H9 (cell line): ENCODE data around the gene NOS3. TPM values are rescaled to one million over a fixed set of nuclear protein-coding genes. Genes with fewer than 3 reads are reported as not detected.
"Not testable (repeated sequence)": the region's sequence is repeated elsewhere in the genome, so short reads cannot be mapped to it uniquely, and the experiment has no call there.

Experiments
- DNase-seq: peaks from one replicate; pipeline ENCODE4 v3.0.0-alpha.2; 2017
- H2AFZ ChIP-seq: one replicate; pipeline ENCODE4 v1.6.1; 2013; ENCODE audit warnings: mild to moderate bottlenecking, low read length, control low read depth, moderate library complexity
- H2AK5ac ChIP-seq: 2 replicates; pipeline ENCODE4 v1.6.1; 2013; ENCODE audit warnings: low read length, control low read depth, mixed read lengths; ENCODE audit not compliant: insufficient read length
- H2BK120ac ChIP-seq: one replicate; pipeline ENCODE4 v1.6.1; 2013; ENCODE audit warnings: low read depth, mild to moderate bottlenecking, low read length, control low read depth, inconsistent platforms; ENCODE audit not compliant: poor library complexity, severe bottlenecking
- H2BK12ac ChIP-seq: 2 replicates; pipeline ENCODE4 v1.6.1; 2013; ENCODE audit warnings: low read length, control low read depth, mixed read lengths, low read depth; ENCODE audit not compliant: insufficient read length
- H2BK15ac ChIP-seq: 2 replicates; pipeline ENCODE4 v1.6.1; 2013; ENCODE audit warnings: low read depth, low read length, control low read depth
- H2BK20ac ChIP-seq: one replicate; pipeline ENCODE4 v1.6.1; 2013; ENCODE audit warnings: low read depth, mild to moderate bottlenecking, low read length, control low read depth, inconsistent platforms; ENCODE audit not compliant: poor library complexity, severe bottlenecking
- H2BK5ac ChIP-seq: 2 replicates; pipeline ENCODE4 v1.6.1; 2013; ENCODE audit warnings: low read length, control low read depth, mixed read lengths; ENCODE audit not compliant: insufficient read length
- H3K14ac ChIP-seq: 2 replicates; pipeline ENCODE4 v1.6.1; 2013; ENCODE audit warnings: low read length, control low read depth; ENCODE audit not compliant: insufficient read depth
- H3K18ac ChIP-seq: 2 replicates; pipeline ENCODE4 v1.6.1; 2013; ENCODE audit warnings: low read depth, mild to moderate bottlenecking, mixed read lengths, low read length, control low read depth; ENCODE audit not compliant: insufficient read length
- H3K23ac ChIP-seq: 2 replicates; pipeline ENCODE4 v1.6.1; 2013; ENCODE audit warnings: low read length, control low read depth, mixed read lengths, low read depth; ENCODE audit not compliant: insufficient read length
- H3K23me2 ChIP-seq: 2 replicates; pipeline ENCODE4 v1.6.1; 2013; ENCODE audit warnings: low read depth, mild to moderate bottlenecking, mixed read lengths, low read length, control low read depth; ENCODE audit not compliant: insufficient read length, poor library complexity, severe bottlenecking
- H3K27ac ChIP-seq: 2 replicates; pipeline ENCODE4 v1.5.1; 2013; ENCODE audit warnings: low read length, control low read depth, mixed read lengths, low read depth; ENCODE audit not compliant: insufficient read length
- H3K27me3 ChIP-seq: 2 replicates; pipeline ENCODE4 v1.6.1; 2013; ENCODE audit warnings: low read length, control low read depth, inconsistent platforms; ENCODE audit not compliant: insufficient read depth
- H3K4ac ChIP-seq: 2 replicates; pipeline ENCODE4 v1.6.1; 2013; ENCODE audit warnings: low read depth, mild to moderate bottlenecking, control low read depth, inconsistent platforms, low read length, moderate library complexity
- H3K4me1 ChIP-seq: 2 replicates; pipeline ENCODE4 v1.6.1; 2013; ENCODE audit warnings: low read length, control low read depth, inconsistent platforms; ENCODE audit not compliant: insufficient read depth
- H3K4me2 ChIP-seq: 2 replicates; pipeline ENCODE4 v1.6.1; 2013; ENCODE audit warnings: low read length, control low read depth, mixed read lengths; ENCODE audit not compliant: insufficient read length, insufficient read depth
- H3K56ac ChIP-seq: 2 replicates; pipeline ENCODE4 v1.6.1; 2013; ENCODE audit warnings: low read depth, mild to moderate bottlenecking, mixed read lengths, low read length, control low read depth; ENCODE audit not compliant: insufficient read length
- H3K79me1 ChIP-seq: 2 replicates; pipeline ENCODE4 v1.6.1; 2013; ENCODE audit warnings: low read depth, mild to moderate bottlenecking, moderate library complexity, low read length, control low read depth, inconsistent platforms; ENCODE audit not compliant: insufficient read depth, poor library complexity, severe bottlenecking
- H3K79me2 ChIP-seq: 2 replicates; pipeline ENCODE4 v1.6.1; 2013; ENCODE audit warnings: low read length, control low read depth, inconsistent platforms; ENCODE audit not compliant: insufficient read depth
- H3K9ac ChIP-seq: 2 replicates; pipeline ENCODE4 v1.6.1; 2013; ENCODE audit warnings: low read length, control low read depth, mixed read lengths; ENCODE audit not compliant: insufficient read length; ENCODE audit errors: extremely low read depth
- H3K9me3 ChIP-seq: one replicate; pipeline ENCODE4 v1.6.1; 2013; ENCODE audit warnings: low read depth, low read length, inconsistent platforms; ENCODE audit not compliant: control insufficient read depth
- H3T11ph ChIP-seq: one replicate; pipeline ENCODE4 v1.6.1; 2013; ENCODE audit warnings: mild to moderate bottlenecking, low read length, control low read depth, inconsistent platforms
- H4K20me1 ChIP-seq: one replicate; pipeline ENCODE4 v1.6.1; 2013; ENCODE audit not compliant: control insufficient read depth, insufficient read length, insufficient read depth
- H4K5ac ChIP-seq: 2 replicates; pipeline ENCODE4 v1.6.1; 2013; ENCODE audit warnings: low read depth, mild to moderate bottlenecking, mixed read lengths, low read length, control low read depth; ENCODE audit not compliant: insufficient read length
- H4K8ac ChIP-seq: replicated peaks from 2 replicates; pipeline ENCODE4 v1.6.1; 2013; ENCODE audit warnings: low read length, control low read depth, mixed read lengths, low read depth; ENCODE audit not compliant: insufficient read length
- H4K91ac ChIP-seq: 2 replicates; pipeline ENCODE4 v1.6.1; 2013; ENCODE audit warnings: low read depth, mild to moderate bottlenecking, moderate library complexity, mixed read lengths, low read length, control low read depth; ENCODE audit not compliant: insufficient read length
- H3K27ac Mint-ChIP-seq, 3 experiments: 2 replicates in 2 of 3; 3 replicates in 1 of 3; pipeline ENCODE4 v1.8.0; 2020 to 2021; ENCODE audit warnings: mixed read lengths in 3 of 3, mild to moderate bottlenecking in 1 of 3, moderate library complexity in 1 of 3
- H3K27me3 Mint-ChIP-seq: 2 replicates; pipeline ENCODE4 v1.8.0; 2021; ENCODE audit warnings: low read depth, mild to moderate bottlenecking, moderate library complexity, mixed read lengths
- H3K36me3 Mint-ChIP-seq, 3 experiments: 2 replicates in 2 of 3; 3 replicates in 1 of 3; pipeline ENCODE4 v1.8.0; 2020 to 2021; ENCODE audit warnings: low read depth in 3 of 3, mixed read lengths in 3 of 3; ENCODE audit not compliant: insufficient read depth in 1 of 3
- H3K4me1 Mint-ChIP-seq, 2 experiments: 2 replicates each; pipeline ENCODE4 v1.8.0; 2020; ENCODE audit warnings: mixed read lengths in 2 of 2
- H3K4me3 Mint-ChIP-seq, 2 experiments: 2 replicates in 1 of 2; 3 replicates in 1 of 2; pipeline ENCODE4 v1.8.0; 2020 to 2021; ENCODE audit warnings: mild to moderate bottlenecking in 2 of 2, mixed read lengths in 2 of 2, moderate library complexity in 1 of 2
- H3K9me3 Mint-ChIP-seq, 2 experiments: 2 replicates in 1 of 2; 3 replicates in 1 of 2; pipeline ENCODE4 v1.8.0; 2020; ENCODE audit warnings: mild to moderate bottlenecking in 2 of 2, mixed read lengths in 2 of 2, moderate library complexity in 1 of 2
- CTCF ChIP-seq: fragments of 200-600 bp; sonication (generic); conservative IDR thresholded peaks from 3 replicates; pipeline ENCODE4 v1.8.0; 2021; ENCODE audit warnings: antibody characterized with exemption, mild to moderate bottlenecking
- WGBS: extraction: QIAGEN DNeasy Blood & Tissue Kit; methylation state at CpG from one replicate; pipeline ENCODE4 v1.1.7; 2013; ENCODE audit warnings: missing lambda C conversion rate, low lambda C conversion rate, mixed read lengths; ENCODE audit not compliant: insufficient read length; ENCODE audit errors: extremely low coverage; 5-methylcytosine and 5-hydroxymethylcytosine counted together
- total RNA-seq: library from RNA; stranded (reverse); gene quantifications from 2 replicates; pipeline ENCODE4 v1.2.1, GENCODE V29; 2021

NOS3 gene
- total RNA-seq, 1 experiment from 2014 or later, result 4.5 TPM

GRCh38 chr7:151011097-151011409 lies 20.2 kb downstream of the NOS3 start:
- H2BK5ac ChIP-seq, result no peak overlapping the region
- no peak overlapping the region for H2BK120ac ChIP-seq
- H3K23me2 ChIP-seq, result peaks cover 4% of the 10 kb centered on the region
- Mint-ChIP-seq H3K4me1 (peaks cover 21 to 49% of the 10 kb centered on the region in 2 experiments), H3K9me3 (no peaks in the 10 kb centered on the region), H3K36me3 (peaks cover 1 to 6% (median 6%) of the 10 kb centered on the region in 3 experiments; a peak in 5 of 7 replicates), H3K27ac (peak overlapping the region in 1 of 3 experiments; percentile 92; a peak in 1 of 7 replicates), H3K27me3 (peaks cover 36% of the 10 kb centered on the region), H3K4me3 (peak overlapping the region; percentile 49 to 70; a peak in 4 of 5 replicates)
- H2BK12ac ChIP-seq, result no peak overlapping the region
- no peak overlapping the region for H3K4me2 ChIP-seq
- no peak overlapping the region for H4K91ac ChIP-seq
- no peak overlapping the region for H4K8ac ChIP-seq
- no peaks in the 10 kb centered on the region for H3K79me1 ChIP-seq
- no CpG with 5 or more reads among the region's 1 CpG for WGBS
- H3K9me3 ChIP-seq, result no peaks in the 10 kb centered on the region
- H3K18ac ChIP-seq, result no peak overlapping the region
- H4K5ac ChIP-seq, result no peak overlapping the region
- no peak overlapping the region for H2AK5ac ChIP-seq
- H3K56ac ChIP-seq, result no peak overlapping the region
- H3K4me1 ChIP-seq, result peaks cover 4% of the 10 kb centered on the region; the same call in 1 of the 2 replicates
- no peak overlapping the region for H3K23ac ChIP-seq
- H2AFZ ChIP-seq, result no peak overlapping the region
- H3K27me3 ChIP-seq, result no peaks in the 10 kb centered on the region
- no peak for TF ChIP-seq CTCF
- no peak overlapping the region for H3K14ac ChIP-seq
- no peak overlapping the region for H3K9ac ChIP-seq
- no peak overlapping the region for H3K4ac ChIP-seq
- no peak overlapping the region for H2BK20ac ChIP-seq
- DNase-seq, result no peak
- no peaks in the 10 kb centered on the region for H4K20me1 ChIP-seq
- H3K27ac ChIP-seq, result no peak overlapping the region
- H3T11ph ChIP-seq, result no peak overlapping the region
- H3K79me2 ChIP-seq, result no peaks in the 10 kb centered on the region
- H2BK15ac ChIP-seq, result no peak overlapping the region

GRCh38 chr7:151011616-151012015 lies 20.8 kb downstream of the NOS3 start:
- peaks cover 21 to 50% of the 10 kb centered on the region in 2 experiments for H3K4me1 Mint-ChIP-seq
- not testable (repeated sequence) for H3K18ac ChIP-seq, H4K5ac ChIP-seq, H3T11ph ChIP-seq, H3K4ac ChIP-seq, H3K23me2 ChIP-seq, H4K8ac ChIP-seq, H3K14ac ChIP-seq, DNase-seq, H4K91ac ChIP-seq, H2BK120ac ChIP-seq, H3K36me3 Mint-ChIP-seq, H3K9ac ChIP-seq, H2AK5ac ChIP-seq, H3K79me2 ChIP-seq, H3K56ac ChIP-seq, H4K20me1 ChIP-seq, H2BK15ac ChIP-seq, H2BK5ac ChIP-seq, H3K23ac ChIP-seq, H3K4me1 ChIP-seq, H2AFZ ChIP-seq, H3K4me2 ChIP-seq, H2BK20ac ChIP-seq, H3K79me1 ChIP-seq, H3K9me3 ChIP-seq, H3K9me3 Mint-ChIP-seq, H3K27me3 ChIP-seq, H2BK12ac ChIP-seq, H3K27ac Mint-ChIP-seq, H3K27ac ChIP-seq
- peaks cover 42% of the 10 kb centered on the region for H3K27me3 Mint-ChIP-seq
- H3K4me3 Mint-ChIP-seq, result peak overlapping the region in 1 of 2 experiments; percentile 58; a peak in 2 of 5 replicates
- no CpG with 5 or more reads among the region's 12 CpGs for WGBS
